ENCODE data around the gene ARL8B. TPM values are rescaled to one million over a fixed set of nuclear protein-coding genes. Genes with fewer than 3 reads are reported as not detected.

ARL8B gene
- total and polyA plus RNA-seq, 2 of the 8 experiments (the other 6 are each of a cell fraction or from before 2014, with no cell fraction given): 14.5 to 27.8 TPM

DNA sequence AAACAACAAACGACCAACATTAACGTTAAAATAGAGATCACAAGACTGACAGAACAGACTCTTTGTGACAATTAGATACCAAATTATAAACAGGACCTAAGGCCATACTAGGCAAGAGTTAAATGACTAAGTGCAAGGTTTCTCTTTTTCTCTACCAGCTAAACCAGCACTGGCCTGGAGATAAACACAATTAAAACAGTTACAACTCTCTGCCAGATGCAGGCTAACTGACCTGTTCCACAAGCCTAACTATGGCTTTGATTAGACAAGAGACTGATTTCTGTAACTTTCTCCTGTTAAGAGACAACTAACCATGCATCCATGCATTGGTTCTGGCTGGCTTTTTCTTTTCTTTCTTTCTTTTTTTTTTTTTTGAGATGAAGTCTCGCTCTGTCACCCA lies 1.6 kb upstream of the ARL8B start (continued):
- TF ChIP-seq POU5F1 (IDR thresholded peaks at IDR 0.05; ENCODE audit: low read depth, low read length) (no peak), SIN3A (conservative IDR thresholded peaks at IDR 0.05 in 1 of 2, IDR thresholded peaks at IDR 0.05 in 1 of 2; ENCODE audit: low read depth in 1 of 2, low read length in 2 of 2) (no peak)
- TF ChIP-seq, protein P1, sequence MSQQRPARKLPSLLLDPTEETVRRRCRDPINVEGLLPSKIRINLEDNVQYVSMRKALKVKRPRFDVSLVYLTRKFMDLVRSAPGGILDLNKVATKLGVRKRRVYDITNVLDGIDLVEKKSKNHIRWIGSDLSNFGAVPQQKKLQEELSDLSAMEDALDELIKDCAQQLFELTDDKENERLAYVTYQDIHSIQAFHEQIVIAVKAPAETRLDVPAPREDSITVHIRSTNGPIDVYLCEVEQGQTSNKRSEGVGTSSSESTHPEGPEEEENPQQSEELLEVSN (IDR thresholded peaks at IDR 0.05): no peak
- TF ChIP-seq, protein P2, sequence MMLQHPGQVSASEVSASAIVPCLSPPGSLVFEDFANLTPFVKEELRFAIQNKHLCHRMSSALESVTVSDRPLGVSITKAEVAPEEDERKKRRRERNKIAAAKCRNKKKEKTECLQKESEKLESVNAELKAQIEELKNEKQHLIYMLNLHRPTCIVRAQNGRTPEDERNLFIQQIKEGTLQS (IDR thresholded peaks at IDR 0.05; ENCODE audit: insufficient read depth, low read depth, low read length): no peak

Measured in H1 (cell line).